Memory B cell (primary cell): ENCODE results near the gene INSIG2.

Source experiments
- ATAC-seq: fragments of 150-1000 bp; cut with Tn5 transposase; 2 replicates; pipeline ENCODE4 v1.10.0; 2021; ENCODE audit warnings: low read depth, mild to moderate bottlenecking, moderate library complexity
- DNase-seq, 2 donors: peaks; one replicate each; pipeline ENCODE4 v3.0.0; 2022; ENCODE audit warnings: low spot score in 2 of 2
- H3K27ac Mint-ChIP-seq: one replicate; pipeline ENCODE4 v1.8.0; 2022; ENCODE audit warnings: mild to moderate bottlenecking, moderate library complexity, mixed read lengths
- H3K27me3 Mint-ChIP-seq: one replicate; pipeline ENCODE4 v1.8.0; 2022; ENCODE audit warnings: mixed read lengths
- H3K36me3 Mint-ChIP-seq: one replicate; pipeline ENCODE4 v1.8.0; 2022; ENCODE audit warnings: mild to moderate bottlenecking, mixed read lengths
- H3K4me1 Mint-ChIP-seq: one replicate; pipeline ENCODE4 v1.8.0; 2022; ENCODE audit warnings: mixed read lengths
- H3K4me3 Mint-ChIP-seq: one replicate; pipeline ENCODE4 v1.8.0; 2022; ENCODE audit warnings: mild to moderate bottlenecking, moderate library complexity, mixed read lengths
- H3K9me3 Mint-ChIP-seq: one replicate; pipeline ENCODE4 v1.8.0; 2022; ENCODE audit warnings: mixed read lengths

INSIG2 gene

GRCh38 chr2:118121986-118122524, 33.8 kb downstream of the INSIG2 start:
- ATAC-seq (no peak), DNase-seq (no peak)
- no peaks in the 10 kb centered on the region for H3K4me1 Mint-ChIP-seq
- no peaks in the 10 kb centered on the region for H3K27me3 Mint-ChIP-seq
- H3K36me3 Mint-ChIP-seq = no peaks in the 10 kb centered on the region
- no peaks in the 10 kb centered on the region for H3K9me3 Mint-ChIP-seq
- no peak overlapping the region for H3K4me3 Mint-ChIP-seq
- H3K27ac Mint-ChIP-seq = no peak overlapping the region

- no peak for DNase-seq
- Mint-ChIP-seq H3K4me3 (no peak overlapping the region), H3K27me3 (peaks cover 3% of the 10 kb centered on the region), H3K4me1 (no peaks in the 10 kb centered on the region), H3K27ac (no peak overlapping the region), H3K36me3 (no peaks in the 10 kb centered on the region), H3K9me3 (no peaks in the 10 kb centered on the region)
- ATAC-seq = no peak
Observed at GRCh38 chr2:118122594-118123281, 34.5 kb downstream of the INSIG2 start.

- H3K9me3 Mint-ChIP-seq = no peaks in the 10 kb centered on the region
- H3K27ac Mint-ChIP-seq = no peak overlapping the region
- ATAC-seq (no peak), DNase-seq (no peak)
- no peak overlapping the region for H3K4me3 Mint-ChIP-seq
- no peaks in the 10 kb centered on the region for H3K4me1 Mint-ChIP-seq
- H3K27me3 Mint-ChIP-seq = peaks cover 6% of the 10 kb centered on the region
- no peaks in the 10 kb centered on the region for H3K36me3 Mint-ChIP-seq
Observed at GRCh38 chr2:118123561-118124232, 35.4 kb downstream of the INSIG2 start.

GRCh38 chr2:118124288-118124891, 36.1 kb downstream of the INSIG2 start:
- H3K27ac Mint-ChIP-seq = no peak overlapping the region
- H3K4me3 Mint-ChIP-seq = no peak overlapping the region
- peak; percentile 39 for ATAC-seq
- H3K9me3 Mint-ChIP-seq = no peaks in the 10 kb centered on the region
- H3K27me3 Mint-ChIP-seq = peaks cover 6% of the 10 kb centered on the region
- no peaks in the 10 kb centered on the region for H3K4me1 Mint-ChIP-seq
- no peak for DNase-seq
- H3K36me3 Mint-ChIP-seq = no peaks in the 10 kb centered on the region

GRCh38 chr2:118127250-118127649, 39.0 kb downstream of the INSIG2 start:
- no peak overlapping the region for H3K4me3 Mint-ChIP-seq
- no peak overlapping the region for H3K27ac Mint-ChIP-seq
- ATAC-seq (no peak), DNase-seq (no peak)
- H3K36me3 Mint-ChIP-seq = no peaks in the 10 kb centered on the region
- H3K4me1 Mint-ChIP-seq = peaks cover 3% of the 10 kb centered on the region
- H3K9me3 Mint-ChIP-seq = no peaks in the 10 kb centered on the region
- H3K27me3 Mint-ChIP-seq = peaks cover 6% of the 10 kb centered on the region

- DNase-seq (no peak), ATAC-seq (no peak)
- Mint-ChIP-seq H3K4me1 (peaks cover 3% of the 10 kb centered on the region), H3K27me3 (peaks cover 6% of the 10 kb centered on the region), H3K9me3 (no peaks in the 10 kb centered on the region), H3K4me3 (no peak overlapping the region), H3K36me3 (no peaks in the 10 kb centered on the region), H3K27ac (no peak overlapping the region)
Observed at GRCh38 chr2:118128826-118129225, 40.6 kb downstream of the INSIG2 start.

GRCh38 chr2:118130385-118130784, 42.1 kb downstream of the INSIG2 start:
- Mint-ChIP-seq H3K27ac (no peak overlapping the region), H3K4me3 (no peak overlapping the region), H3K27me3 (peaks cover 8% of the 10 kb centered on the region), H3K36me3 (no peaks in the 10 kb centered on the region), H3K4me1 (peaks cover 3% of the 10 kb centered on the region), H3K9me3 (no peaks in the 10 kb centered on the region)
- ATAC-seq = no peak
- DNase-seq = no peak

- no peaks in the 10 kb centered on the region for H3K9me3 Mint-ChIP-seq
- no peaks in the 10 kb centered on the region for H3K36me3 Mint-ChIP-seq
- H3K4me1 Mint-ChIP-seq = peaks cover 3% of the 10 kb centered on the region
- DNase-seq (no peak), ATAC-seq (no peak)
- no peak overlapping the region for H3K4me3 Mint-ChIP-seq
- H3K27ac Mint-ChIP-seq = no peak overlapping the region
- peaks cover 8% of the 10 kb centered on the region for H3K27me3 Mint-ChIP-seq
Observed at GRCh38 chr2:118131771-118132170, 43.5 kb downstream of the INSIG2 start.

GRCh38 chr2:118133916-118134315, 45.6 kb downstream of the INSIG2 start:
- Mint-ChIP-seq H3K4me1 (peaks cover 3% of the 10 kb centered on the region), H3K27ac (no peak overlapping the region), H3K9me3 (no peaks in the 10 kb centered on the region), H3K27me3 (peaks cover 1% of the 10 kb centered on the region), H3K36me3 (no peaks in the 10 kb centered on the region), H3K4me3 (no peak overlapping the region)
- ATAC-seq (no peak), DNase-seq (no peak)

- Mint-ChIP-seq H3K9me3 (no peaks in the 10 kb centered on the region), H3K27me3 (peaks cover 1% of the 10 kb centered on the region), H3K36me3 (no peaks in the 10 kb centered on the region), H3K4me3 (no peak overlapping the region), H3K27ac (no peak overlapping the region), H3K4me1 (peaks cover 3% of the 10 kb centered on the region)
- DNase-seq = no peak
- ATAC-seq = no peak
Observed at GRCh38 chr2:118134650-118135049, 46.4 kb downstream of the INSIG2 start.

- H3K9me3 Mint-ChIP-seq = peaks cover 2% of the 10 kb centered on the region
- no peaks in the 10 kb centered on the region for H3K36me3 Mint-ChIP-seq
- no peaks in the 10 kb centered on the region for H3K4me1 Mint-ChIP-seq
- H3K4me3 Mint-ChIP-seq = no peak overlapping the region
- H3K27me3 Mint-ChIP-seq = peaks cover 10% of the 10 kb centered on the region
- ATAC-seq (no peak), DNase-seq (no peak)
- no peak overlapping the region for H3K27ac Mint-ChIP-seq
Observed at GRCh38 chr2:118145207-118145606, 56.9 kb downstream of the INSIG2 start.

GRCh38 chr2:118145806-118146205, 57.5 kb downstream of the INSIG2 start:
- peaks cover 10% of the 10 kb centered on the region for H3K27me3 Mint-ChIP-seq
- H3K27ac Mint-ChIP-seq = no peak overlapping the region
- H3K9me3 Mint-ChIP-seq = peaks cover 2% of the 10 kb centered on the region
- H3K4me1 Mint-ChIP-seq = no peaks in the 10 kb centered on the region
- no peak for DNase-seq
- H3K4me3 Mint-ChIP-seq = no peak overlapping the region
- H3K36me3 Mint-ChIP-seq = no peaks in the 10 kb centered on the region
- no peak for ATAC-seq

GRCh38 chr2:118146315-118147283, 58.3 kb downstream of the INSIG2 start:
- Mint-ChIP-seq H3K4me3 (no peak overlapping the region), H3K9me3 (peaks cover 2% of the 10 kb centered on the region), H3K36me3 (no peaks in the 10 kb centered on the region), H3K27ac (no peak overlapping the region), H3K4me1 (peaks cover 1% of the 10 kb centered on the region), H3K27me3 (peaks cover 10% of the 10 kb centered on the region)
- DNase-seq (no peak), ATAC-seq (no peak)
